NCI-H146 (cell line): ENCODE measurements around the gene C9orf50.

ENCODE experiments used
- DNase-seq: peaks from one replicate; lab custom pipeline; 2025; lab: John Stamatoyannopoulos, UW

Gene C9orf50

GRCh38 chr9:129590466-129590865, 30.4 kb downstream of the C9orf50 start:
- DNase-seq: no peak

GRCh38 chr9:129587487-129588262, 33.2 kb downstream of the C9orf50 start:
- no peak for DNase-seq

- no peak for DNase-seq
These were observed 34.2 kb downstream of the C9orf50 start for GRCh38 chr9:129586685-129587084.

- no peak for DNase-seq
These were observed 34.7 kb downstream of the C9orf50 start for GRCh38 chr9:129586245-129586644.

- DNase-seq: no peak
These were observed 35.5 kb downstream of the C9orf50 start for GRCh38 chr9:129585352-129585751.

GRCh38 chr9:129584136-129584535, 36.8 kb downstream of the C9orf50 start:
- DNase-seq: no peak

- no peak for DNase-seq
These were observed 37.4 kb downstream of the C9orf50 start for GRCh38 chr9:129583308-129584038.

- no peak for DNase-seq
These were observed 38.0 kb downstream of the C9orf50 start for GRCh38 chr9:129582855-129583254.

- no peak for DNase-seq
These were observed 39.3 kb downstream of the C9orf50 start for GRCh38 chr9:129581505-129582189.

- no peak for DNase-seq
These were observed 40.5 kb downstream of the C9orf50 start for GRCh38 chr9:129580211-129580915.

- no peak for DNase-seq
These were observed 41.6 kb downstream of the C9orf50 start for GRCh38 chr9:129579294-129579693.

- no peak for DNase-seq
These were observed 44.1 kb downstream of the C9orf50 start for GRCh38 chr9:129576546-129577543.

- DNase-seq: no peak
These were observed 45.1 kb downstream of the C9orf50 start for GRCh38 chr9:129575818-129576217.

GRCh38 chr9:129574911-129575585, 45.9 kb downstream of the C9orf50 start:
- DNase-seq: no peak

- no peak for DNase-seq
These were observed 46.9 kb downstream of the C9orf50 start for GRCh38 chr9:129573977-129574376.

- no peak for DNase-seq
These were observed 48.4 kb downstream of the C9orf50 start for GRCh38 chr9:129572517-129572916.

- no peak for DNase-seq
These were observed 48.9 kb downstream of the C9orf50 start for GRCh38 chr9:129572052-129572425.

GRCh38 chr9:129571298-129572051, 49.4 kb downstream of the C9orf50 start:
- no peak for DNase-seq

GRCh38 chr9:129570450-129571297, 50.2 kb downstream of the C9orf50 start:
- no peak for DNase-seq
